Endothelial cell of umbilical vein (primary cell): Measurements from ENCODE around the gene FAM184B. TPM values are rescaled to one million over a fixed set of nuclear protein-coding genes. Genes with fewer than 3 reads are reported as not detected.
A peak's percentile ranks its signal among the peaks of the same experiment; 100 is the strongest.

Source experiments
- BruUV-seq: library from RNA; stranded (reverse); fragments of 400-500 nt; replicated peaks from 2 replicates; lab custom pipeline; 2021; lab: Mats Ljungman, UMichigan
- CTCF ChIA-PET: fragments of 300-600, 350-600 bp; sonication (Branson Sonifier 250); formaldehyde crosslinking; loops from one replicate; lab custom pipeline; 2021; ENCODE audit warnings: antibody characterized with exemption, inconsistent platforms; lab: Charles Lee
- POLR2A ChIA-PET: fragments of 300-600, 350-600 bp; sonication (Branson Sonifier 250); formaldehyde crosslinking; loops from one replicate; lab custom pipeline; 2021; ENCODE audit warnings: antibody characterized with exemption, inconsistent platforms; lab: Charles Lee
- DNase-seq: peaks from one replicate; pipeline ENCODE4 v3.0.0-alpha.2; 2011; ENCODE audit warnings: low read depth, low spot score
- FAIRE-seq: peaks from 2 replicates; lab custom pipeline; 2011; peaks lifted over from hg19 to GRCh38; lab: Jason Lieb, UNC
- H2AFZ ChIP-seq: 2 replicates; pipeline ENCODE4 v1.6.0; 2012; ENCODE audit warnings: low read depth, low read length, control low read depth, inconsistent platforms
- H3K27ac ChIP-seq: 2 replicates; pipeline ENCODE4 v1.5.1; 2011; ENCODE audit warnings: low read depth, mild to moderate bottlenecking, control low read depth, low read length, moderate library complexity; ENCODE audit not compliant: insufficient read depth
- H3K27me3 ChIP-seq, 2 experiments: 2 replicates each; pipeline versions ENCODE4 v1.6.0 to v1.6.1; 2011; ENCODE audit warnings: low read length in 2 of 2, mixed read lengths in 1 of 2; ENCODE audit not compliant: control insufficient read depth in 2 of 2, insufficient read depth in 2 of 2
- H3K36me3 ChIP-seq, 2 experiments: 2 replicates in 1 of 2; 3 replicates in 1 of 2; pipeline ENCODE4 v1.5.1; 2011; ENCODE audit warnings: low read length in 2 of 2, mild to moderate bottlenecking in 1 of 2, moderate library complexity in 1 of 2; ENCODE audit not compliant: control insufficient read depth in 2 of 2, insufficient read depth in 2 of 2; ENCODE audit errors: extremely low read depth in 1 of 2
- H3K4me1 ChIP-seq: 3 replicates; pipeline ENCODE4 v1.5.1; 2011; ENCODE audit warnings: mild to moderate bottlenecking, low read length; ENCODE audit not compliant: control insufficient read depth, insufficient read depth; ENCODE audit errors: extremely low read depth
- H3K4me2 ChIP-seq: 2 replicates; pipeline ENCODE4 v1.6.1; 2011; ENCODE audit warnings: low read length, control low read depth, mixed read lengths; ENCODE audit not compliant: insufficient read depth
- H3K4me3 ChIP-seq, 3 experiments: fragments of 200-600 bp in 1 of 3; sonication (generic), shearing (Covaris generic) in 1 of 3; replicated peaks in 1 of 3; 2 replicates each; pipeline ENCODE4 v1.5.1; 2011 to 2016; ENCODE audit warnings: control low read depth in 3 of 3, low read length in 3 of 3, mild to moderate bottlenecking in 2 of 3, inconsistent platforms in 1 of 3, low read depth in 1 of 3, moderate library complexity in 1 of 3; ENCODE audit not compliant: insufficient read depth in 1 of 3
- H3K79me2 ChIP-seq: 2 replicates; pipeline ENCODE4 v1.6.0; 2012; ENCODE audit warnings: low read length, inconsistent platforms; ENCODE audit not compliant: control insufficient read depth, insufficient read depth
- H3K9ac ChIP-seq: replicated peaks from 2 replicates; pipeline ENCODE3; 2011; ENCODE audit warnings: low read length, control low read depth; ENCODE audit not compliant: insufficient read depth; ENCODE audit errors: extremely low read depth
- H3K9me1 ChIP-seq: replicated peaks from 3 replicates; pipeline ENCODE4 v1.6.0; 2011; ENCODE audit warnings: mild to moderate bottlenecking, low read length; ENCODE audit not compliant: control insufficient read depth, insufficient read depth; ENCODE audit errors: extremely low read depth
- H3K9me3 ChIP-seq: replicated peaks from 2 replicates; pipeline ENCODE4 v1.5.1; 2012; ENCODE audit warnings: low read length, inconsistent platforms; ENCODE audit not compliant: control insufficient read depth, insufficient read depth
- H4K20me1 ChIP-seq: replicated peaks from 2 replicates; pipeline ENCODE3; 2011; ENCODE audit warnings: mild to moderate bottlenecking, low read length; ENCODE audit not compliant: control insufficient read depth, insufficient read depth; ENCODE audit errors: extremely low read depth
- CTCF ChIP-seq, 2 donors: IDR thresholded peaks; 1 replicate in 1 of 2; 2 replicates in 1 of 2; pipeline ENCODE4 v1.5.1; 2011; ENCODE audit warnings: low read length in 2 of 2, mild to moderate bottlenecking in 2 of 2, moderate library complexity in 2 of 2, control low read depth in 1 of 2, inconsistent platforms in 1 of 2, low read depth in 1 of 2; ENCODE audit not compliant: insufficient read depth in 1 of 2; ENCODE audit errors: extremely low read depth in 1 of 2
- EZH2 ChIP-seq: IDR thresholded peaks from 2 replicates; pipeline ENCODE4 v1.6.1; 2012; ENCODE audit warnings: borderline replicate concordance, low read depth, mild to moderate bottlenecking, moderate library complexity, low read length, inconsistent platforms; ENCODE audit not compliant: severe bottlenecking
- FOS ChIP-seq: IDR thresholded peaks from 2 replicates; pipeline ENCODE4 v1.6.1; 2011; ENCODE audit warnings: mild to moderate bottlenecking, low read length, moderate library complexity, borderline replicate concordance; ENCODE audit not compliant: insufficient read depth
- GATA2 ChIP-seq: IDR thresholded peaks from 2 replicates; pipeline ENCODE4 v1.7.0; 2011; ENCODE audit warnings: low read depth, mild to moderate bottlenecking, moderate library complexity, mixed read lengths, low read length; ENCODE audit not compliant: insufficient read length, insufficient read depth
- JUN ChIP-seq: IDR thresholded peaks from 2 replicates; pipeline ENCODE4 v1.6.1; 2011; ENCODE audit warnings: borderline replicate concordance, low read depth; ENCODE audit not compliant: insufficient read length, insufficient read depth
- MAX ChIP-seq: IDR thresholded peaks from 2 replicates; pipeline ENCODE4 v1.6.1; 2011; ENCODE audit not compliant: insufficient read depth, insufficient read length
- MYC ChIP-seq: IDR thresholded peaks from one replicate; pipeline ENCODE4 v1.6.1; 2011; ENCODE audit warnings: mild to moderate bottlenecking, low read depth, low read length
- POLR2A ChIP-seq: IDR thresholded peaks from 2 replicates; pipeline ENCODE4 v1.6.1; 2012; ENCODE audit warnings: low read depth, mild to moderate bottlenecking, control low read depth, low read length
- POLR2AphosphoS5 ChIP-seq: IDR thresholded peaks from 2 replicates; pipeline ENCODE4 v1.6.1; 2012; ENCODE audit warnings: low read depth, mild to moderate bottlenecking, control low read depth, low read length, moderate library complexity; ENCODE audit not compliant: insufficient read depth
- dilution Hi-C: fragments of 300-500 bp; cut with MboI; formaldehyde crosslinking; loops from one replicate; pipeline ENCODE4 v1.15.0; 2019; ENCODE audit warnings: low sequenced_read_pairs; ENCODE audit not compliant: extremely low pct_ligation_motif_present
- intact Hi-C: fragments of 100-400 bp; cut with micrococcal nuclease; formaldehyde crosslinking; loops from one replicate; pipeline ENCODE4 v1.10.0; 2022
- polyA plus RNA-seq, 4 experiments: library from polyadenylated mRNA; depleted of rRNA in 3 of 4; stranded (reverse) in 3 of 4; unstranded in 1 of 4; fragments of >200 nt; gene quantifications; 2 replicates each; pipeline versions ENCODE4 v1.2.1 to v1.2.3, GENCODE V29; 2011 to 2012; ENCODE audit warnings: missing spikeins in 1 of 4
- total RNA-seq: library from RNA; stranded (reverse); gene quantifications from 2 replicates; pipeline ENCODE4 v1.2.3, GENCODE V29; 2021

The FAM184B gene
- total and polyA plus RNA-seq, 2 donors (not counting 3 experiments of a cell fraction or from before 2014, with no cell fraction given) = not detected

- Histone ChIP-seq H3K4me1 (peaks cover 18% of the 10 kb centered on the region), H3K79me2 (peaks cover 60% of the 10 kb centered on the region), H3K36me3 (peaks cover 9 to 14% of the 10 kb centered on the region in 2 experiments), H3K9me1 (no peaks in the 10 kb centered on the region), H3K4me2 (peak overlapping the region; percentile 38), H4K20me1 (no peaks in the 10 kb centered on the region), H3K9ac (no peak overlapping the region), H2AFZ (no peak overlapping the region), H3K27ac (no peak overlapping the region), H3K27me3 (no peaks in the 10 kb centered on the region), H3K9me3 (no peaks in the 10 kb centered on the region), H3K4me3 (no peak overlapping the region)
- ChIA-PET POLR2A (no interaction called here), CTCF (interaction anchor here (1.3 to 1.6 kb wide), 2 partner anchors 20 to 67 kb away, joined by 5 read pairs; no protein-coding TSS in a partner anchor)
- dilution Hi-C loops = no loop called here
- BruUV-seq = no TSS peak
- TF ChIP-seq GATA2 (no peak), FOS (no peak), MAX (no peak), CTCF (IDR thresholded peaks at IDR 0.05; ENCODE audit: extremely low read depth in 1 of 2, insufficient read depth in 1 of 2, low read depth in 1 of 2, low read length in 2 of 2) (no peak), POLR2AphosphoS5 (no peak), EZH2 (no peak), MYC (no peak), JUN (no peak), POLR2A (no peak)
- intact Hi-C loops = loop anchor here (10.0 kb wide), 1 partner anchor 409 kb away; the partner anchor contains the start of gene LCORL
- FAIRE-seq = no peak
- DNase-seq = no peak
These were observed 165.1 kb downstream of the FAM184B start for GRCh38 chr4:17616283-17616682.
